ENCODE data around the gene ARHGAP29. TPM values are rescaled to one million over a fixed set of nuclear protein-coding genes. Genes with fewer than 3 reads are reported as not detected.
A peak's percentile ranks its signal among the peaks of the same experiment; 100 is the strongest.
"Not testable (repeated sequence)": the region's sequence is repeated elsewhere in the genome, so short reads cannot be mapped to it uniquely, and the experiment has no call there.

ARHGAP29 gene
- total RNA-seq, 1 experiment from 2014 or later = 137 TPM

- CTCF ChIA-PET = no interaction called here
- 0 out of 2 replicates have a peak, but pooled peaks cover 4% of the 10 kb centered on the region for H3K9me3 ChIP-seq (ENCODE audit: insufficient read depth, low read depth)
- H3K27me3 ChIP-seq (ENCODE audit: insufficient read depth, low read depth) = no peaks in the 10 kb centered on the region
- peaks cover 19% of the 10 kb centered on the region for H3K79me2 ChIP-seq (ENCODE audit: low read depth)
- no peak for TF ChIP-seq CTCF (conservative IDR thresholded peaks at IDR 0.05)
- no peak for TF ChIP-seq EZH2 (IDR thresholded peaks at IDR 0.05; ENCODE audit: low read depth)
- DNase-seq = no peak
- POLR2A ChIA-PET (ENCODE audit: unreplicated experiment) = no interaction called here
- H3K27ac ChIP-seq = no peak overlapping the region
- H3K4me1 ChIP-seq (replicated peaks; ENCODE audit: insufficient read depth) = no peaks in the 10 kb centered on the region
- peaks cover 15% of the 10 kb centered on the region; the same call in 1 of the 2 replicates for H4K20me1 ChIP-seq (ENCODE audit: insufficient read depth)
- H3F3A ChIP-seq (ENCODE audit: insufficient read depth, low read depth) = peaks cover 92% of the 10 kb centered on the region
- H3K4me2 ChIP-seq = no peak overlapping the region
- no peaks in the 10 kb centered on the region for H3K9me2 ChIP-seq (ENCODE audit: insufficient read depth)
- peaks cover 45% of the 10 kb centered on the region for H3K36me3 ChIP-seq (ENCODE audit: low read depth)
- no TSS peak for BruUV-seq (replicated peaks)
- H3K4me3 ChIP-seq = no peak overlapping the region
- intact Hi-C loops (cut with micrococcal nuclease; ENCODE audit: unreplicated experiment) = loop anchor here (5.0 kb wide), 1 partner anchor 122 kb away; no protein-coding TSS in a partner anchor
- no peak overlapping the region for H2AFZ ChIP-seq
These were observed 68.3 kb downstream of the ARHGAP29 start for GRCh38 chr1:94169126-94169525.

- H3K79me2 ChIP-seq (ENCODE audit: low read depth) = no peaks in the 10 kb centered on the region
- POLR2A ChIA-PET (ENCODE audit: unreplicated experiment) = no interaction called here
- intact Hi-C loops (cut with micrococcal nuclease; ENCODE audit: unreplicated experiment) = loop anchor here (5.0 kb wide), 1 partner anchor 119 kb away; no protein-coding TSS in a partner anchor
- BruUV-seq (replicated peaks) = no TSS peak
- H3K9me3 ChIP-seq (ENCODE audit: insufficient read depth, low read depth) = no peaks in the 10 kb centered on the region
- CTCF ChIA-PET = interaction anchor here (1.2 kb wide), 1 partner anchor 170 kb away, joined by 4 read pairs; no protein-coding TSS in a partner anchor
- no peaks in the 10 kb centered on the region for H3K27me3 ChIP-seq (ENCODE audit: insufficient read depth, low read depth)
- no peaks in the 10 kb centered on the region for H4K20me1 ChIP-seq (ENCODE audit: insufficient read depth)
- TF ChIP-seq EZH2 (IDR thresholded peaks at IDR 0.05; ENCODE audit: low read depth) = no peak
- TF ChIP-seq CTCF (conservative IDR thresholded peaks at IDR 0.05) = no peak
- H3K9me2 ChIP-seq (ENCODE audit: insufficient read depth) = no peaks in the 10 kb centered on the region
- H3K36me3 ChIP-seq (ENCODE audit: low read depth) = peaks cover 15% of the 10 kb centered on the region
- H3K4me3 ChIP-seq = no peak overlapping the region
- H3K27ac ChIP-seq = no peak overlapping the region
- peaks cover 65% of the 10 kb centered on the region for H3F3A ChIP-seq (ENCODE audit: insufficient read depth, low read depth)
- no peaks in the 10 kb centered on the region for H3K4me1 ChIP-seq (replicated peaks; ENCODE audit: insufficient read depth)
- no peak for DNase-seq
- no peak overlapping the region for H2AFZ ChIP-seq
- no peak overlapping the region for H3K4me2 ChIP-seq
These were observed 71.5 kb downstream of the ARHGAP29 start for GRCh38 chr1:94165843-94166242.

- H3K4me2 ChIP-seq; H3K27me3 ChIP-seq (ENCODE audit: insufficient read depth, low read depth); H3K4me1 ChIP-seq (replicated peaks; ENCODE audit: insufficient read depth); H3K79me2 ChIP-seq (ENCODE audit: low read depth); BruUV-seq (replicated peaks); H3K9me2 ChIP-seq (ENCODE audit: insufficient read depth); H3K9me3 ChIP-seq (ENCODE audit: insufficient read depth, low read depth); H2AFZ ChIP-seq; POLR2A ChIA-PET (ENCODE audit: unreplicated experiment); H4K20me1 ChIP-seq (ENCODE audit: insufficient read depth); H3K27ac ChIP-seq; H3K4me3 ChIP-seq; H3K36me3 ChIP-seq (ENCODE audit: low read depth); DNase-seq: not testable (repeated sequence)
- peaks cover 55% of the 10 kb centered on the region for H3F3A ChIP-seq (ENCODE audit: insufficient read depth, low read depth)
- intact Hi-C loops (cut with micrococcal nuclease; ENCODE audit: unreplicated experiment) = loop anchor here (5.0 kb wide), 3 partner anchors 63 to 118 kb away; no protein-coding TSS in a partner anchor
- CTCF ChIA-PET = interaction anchor here (1.2 kb wide), 1 partner anchor 171 kb away, joined by 4 read pairs; no protein-coding TSS in a partner anchor
These were observed 72.5 kb downstream of the ARHGAP29 start for GRCh38 chr1:94164885-94165284.

- H3K4me2 ChIP-seq; H3K4me1 ChIP-seq (replicated peaks; ENCODE audit: insufficient read depth); H3K27me3 ChIP-seq (ENCODE audit: insufficient read depth, low read depth); CTCF ChIA-PET; BruUV-seq (replicated peaks); H3K36me3 ChIP-seq (ENCODE audit: low read depth); H3K27ac ChIP-seq; H3K9me2 ChIP-seq (ENCODE audit: insufficient read depth); POLR2A ChIA-PET (ENCODE audit: unreplicated experiment); H3K9me3 ChIP-seq (ENCODE audit: insufficient read depth, low read depth); H4K20me1 ChIP-seq (ENCODE audit: insufficient read depth); H2AFZ ChIP-seq; H3K79me2 ChIP-seq (ENCODE audit: low read depth); H3K4me3 ChIP-seq: not testable (repeated sequence)
- peaks cover 48% of the 10 kb centered on the region for H3F3A ChIP-seq (ENCODE audit: insufficient read depth, low read depth)
- DNase-seq = peak in 1 of 2 experiments; percentile 52
- intact Hi-C loops (cut with micrococcal nuclease; ENCODE audit: unreplicated experiment) = loop anchor here (5.0 kb wide), 2 partner anchors 62 to 97 kb away; no protein-coding TSS in a partner anchor
These were observed 73.3 kb downstream of the ARHGAP29 start for GRCh38 chr1:94164121-94164520.

- H3F3A ChIP-seq (ENCODE audit: insufficient read depth, low read depth) = peaks cover 39% of the 10 kb centered on the region
- DNase-seq = peak in 1 of 2 experiments; percentile 53
- H3K4me3 ChIP-seq; H3K9me3 ChIP-seq (ENCODE audit: insufficient read depth, low read depth); H3K27ac ChIP-seq; H2AFZ ChIP-seq; POLR2A ChIA-PET (ENCODE audit: unreplicated experiment); CTCF ChIA-PET; H3K27me3 ChIP-seq (ENCODE audit: insufficient read depth, low read depth); H3K36me3 ChIP-seq (ENCODE audit: low read depth); H3K79me2 ChIP-seq (ENCODE audit: low read depth); H3K4me2 ChIP-seq; BruUV-seq (replicated peaks); H3K9me2 ChIP-seq (ENCODE audit: insufficient read depth); H4K20me1 ChIP-seq (ENCODE audit: insufficient read depth); H3K4me1 ChIP-seq (replicated peaks; ENCODE audit: insufficient read depth): not testable (repeated sequence)
- intact Hi-C loops (cut with micrococcal nuclease; ENCODE audit: unreplicated experiment) = loop anchor here (5.0 kb wide), 2 partner anchors 61 to 96 kb away; no protein-coding TSS in a partner anchor
These were observed 74.1 kb downstream of the ARHGAP29 start for GRCh38 chr1:94163249-94163648.
